ENCODE measurements around the gene ADARB2. TPM values are rescaled to one million over a fixed set of nuclear protein-coding genes. Genes with fewer than 3 reads are reported as not detected.
"Not testable (repeated sequence)": the region's sequence is repeated elsewhere in the genome, so short reads cannot be mapped to it uniquely, and the experiment has no call there.

The ADARB2 gene
- total RNA-seq, 1 donor from 2014 or later, result 0.80 TPM

GRCh38 chr10:1255600-1256431, 481.5 kb downstream of the ADARB2 start:
- no peak for ATAC-seq
- Histone ChIP-seq H3K36me3 (no peaks in the 10 kb centered on the region), H3K4me1 (no peaks in the 10 kb centered on the region), H3K27ac (no peak overlapping the region), H3K9me3 (no peaks in the 10 kb centered on the region), H3K4me3 (no peak overlapping the region), H3K27me3 (ENCODE audit: low read depth) (peaks cover 22% of the 10 kb centered on the region)
- DNase-seq, result no peak
- TF ChIP-seq CTCF (IDR thresholded peaks at IDR 0.05), result no peak
- intact Hi-C loops (cut with DNase I), result no loop called here

- DNase-seq, result no peak
- H3K9me3 ChIP-seq, result no peaks in the 10 kb centered on the region
- no peaks in the 10 kb centered on the region for H3K4me1 ChIP-seq
- intact Hi-C loops (cut with DNase I), result no loop called here
- no peak overlapping the region for H3K27ac ChIP-seq
- ATAC-seq, result no peak
- TF ChIP-seq CTCF (IDR thresholded peaks at IDR 0.05), result no peak
- no peaks in the 10 kb centered on the region for H3K36me3 ChIP-seq
- peaks cover 24% of the 10 kb centered on the region for H3K27me3 ChIP-seq (ENCODE audit: low read depth)
- no peak overlapping the region for H3K4me3 ChIP-seq
These were observed 482.2 kb downstream of the ADARB2 start for GRCh38 chr10:1255118-1255517.

GRCh38 chr10:1253523-1254353, 483.6 kb downstream of the ADARB2 start:
- Histone ChIP-seq H3K9me3 (no peaks in the 10 kb centered on the region), H3K27ac (no peak overlapping the region), H3K4me1 (no peaks in the 10 kb centered on the region), H3K36me3 (no peaks in the 10 kb centered on the region), H3K27me3 (ENCODE audit: low read depth) (peaks cover 32% of the 10 kb centered on the region), H3K4me3 (no peak overlapping the region)
- DNase-seq, result no peak
- TF ChIP-seq CTCF (IDR thresholded peaks at IDR 0.05), result no peak
- intact Hi-C loops (cut with DNase I), result no loop called here
- no peak for ATAC-seq

GRCh38 chr10:1251769-1252168, 485.6 kb downstream of the ADARB2 start:
- Histone ChIP-seq H3K27me3 (ENCODE audit: low read depth) (peaks cover 38% of the 10 kb centered on the region), H3K4me1 (no peaks in the 10 kb centered on the region), H3K4me3 (no peak overlapping the region), H3K9me3 (no peaks in the 10 kb centered on the region), H3K27ac (no peak overlapping the region), H3K36me3 (no peaks in the 10 kb centered on the region)
- intact Hi-C loops (cut with DNase I), result no loop called here
- no peak for ATAC-seq
- TF ChIP-seq CTCF (IDR thresholded peaks at IDR 0.05), result no peak
- DNase-seq, result no peak

- no peak overlapping the region for H3K4me3 ChIP-seq
- H3K27ac ChIP-seq, result no peak overlapping the region
- H3K36me3 ChIP-seq, result no peaks in the 10 kb centered on the region
- no peaks in the 10 kb centered on the region for H3K4me1 ChIP-seq
- no peak for DNase-seq
- H3K9me3 ChIP-seq, result no peaks in the 10 kb centered on the region
- no peak for ATAC-seq
- intact Hi-C loops (cut with DNase I), result no loop called here
- H3K27me3 ChIP-seq (ENCODE audit: low read depth), result peaks cover 30% of the 10 kb centered on the region
- TF ChIP-seq CTCF (IDR thresholded peaks at IDR 0.05), result no peak
These were observed 488.0 kb downstream of the ADARB2 start for GRCh38 chr10:1249142-1249920.

- peaks cover 37% of the 10 kb centered on the region for H3K27me3 ChIP-seq (ENCODE audit: low read depth)
- DNase-seq; intact Hi-C loops (cut with DNase I); H3K4me3 ChIP-seq; H3K36me3 ChIP-seq; H3K4me1 ChIP-seq; H3K9me3 ChIP-seq; H3K27ac ChIP-seq: not testable (repeated sequence)
- ATAC-seq, result peak in 1 of 2 donors; percentile 12
These were observed 489.1 kb downstream of the ADARB2 start for GRCh38 chr10:1248262-1248630.
